ENCODE measurements around the gene PRPF38A. TPM values are rescaled to one million over a fixed set of nuclear protein-coding genes. Genes with fewer than 3 reads are reported as not detected.

PRPF38A gene
- total RNA-seq, 2 donors from 2014 or later, result 6.7 to 8.9 TPM

DNA sequence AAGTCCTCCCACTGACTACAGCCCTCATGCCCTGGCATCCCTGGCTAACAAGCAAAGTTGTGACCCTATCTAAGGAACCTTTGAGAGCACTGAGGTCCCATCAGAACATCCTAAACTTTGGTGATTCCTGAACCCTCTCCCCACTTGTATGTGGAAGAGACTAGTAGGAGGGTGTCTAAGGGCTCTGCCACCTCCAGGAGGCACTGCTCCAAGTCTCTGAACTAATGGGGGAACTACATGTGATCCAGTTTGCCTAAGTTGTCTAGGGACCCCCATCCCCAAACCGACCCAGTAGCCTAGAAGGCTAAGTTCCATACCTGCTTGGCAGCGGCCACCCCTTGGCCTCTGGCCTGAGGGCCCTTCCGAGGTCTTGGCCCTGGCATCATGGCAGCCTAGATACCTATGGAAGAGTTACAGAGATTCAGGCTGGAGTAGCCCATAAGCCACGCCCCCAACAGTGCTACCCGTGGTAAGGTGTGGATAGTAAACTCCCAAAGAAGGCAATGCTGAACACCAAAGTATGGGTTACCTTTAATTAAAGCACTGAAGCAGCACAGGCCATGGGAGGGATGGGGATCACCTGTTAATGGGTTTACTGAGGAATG lies 40.1 kb upstream of the PRPF38A start:
- Histone ChIP-seq H3K4me1 (peaks cover 41% of the 10 kb centered on the region), H3K4me3 (no peak overlapping the region), H3K27me3 (no peaks in the 10 kb centered on the region), H3K27ac (peak overlapping the region in 2 of 4 donors; percentile 82 to 94), H3K36me3 (replicated peaks in 1 of 2; ENCODE audit: insufficient read depth in 1 of 2, low read depth in 2 of 2) (peaks cover 15 to 19% of the 10 kb centered on the region in 2 donors), H3K9me3 (no peaks in the 10 kb centered on the region)
- ATAC-seq (no peak), DNase-seq (peak in 1 of 4 donors; percentile 19)
- TF ChIP-seq, protein P1, sequence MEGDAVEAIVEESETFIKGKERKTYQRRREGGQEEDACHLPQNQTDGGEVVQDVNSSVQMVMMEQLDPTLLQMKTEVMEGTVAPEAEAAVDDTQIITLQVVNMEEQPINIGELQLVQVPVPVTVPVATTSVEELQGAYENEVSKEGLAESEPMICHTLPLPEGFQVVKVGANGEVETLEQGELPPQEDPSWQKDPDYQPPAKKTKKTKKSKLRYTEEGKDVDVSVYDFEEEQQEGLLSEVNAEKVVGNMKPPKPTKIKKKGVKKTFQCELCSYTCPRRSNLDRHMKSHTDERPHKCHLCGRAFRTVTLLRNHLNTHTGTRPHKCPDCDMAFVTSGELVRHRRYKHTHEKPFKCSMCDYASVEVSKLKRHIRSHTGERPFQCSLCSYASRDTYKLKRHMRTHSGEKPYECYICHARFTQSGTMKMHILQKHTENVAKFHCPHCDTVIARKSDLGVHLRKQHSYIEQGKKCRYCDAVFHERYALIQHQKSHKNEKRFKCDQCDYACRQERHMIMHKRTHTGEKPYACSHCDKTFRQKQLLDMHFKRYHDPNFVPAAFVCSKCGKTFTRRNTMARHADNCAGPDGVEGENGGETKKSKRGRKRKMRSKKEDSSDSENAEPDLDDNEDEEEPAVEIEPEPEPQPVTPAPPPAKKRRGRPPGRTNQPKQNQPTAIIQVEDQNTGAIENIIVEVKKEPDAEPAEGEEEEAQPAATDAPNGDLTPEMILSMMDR (IDR thresholded peaks at IDR 0.05), result no peak
- TF ChIP-seq POLR2A (IDR thresholded peaks at IDR 0.05), result no peak
- 63 to 70% methylated on average over 5 of the region's 5 CpGs for WGBS, 2 donors
- intact Hi-C loops (cut with DNase I), result no loop called here

DNA sequence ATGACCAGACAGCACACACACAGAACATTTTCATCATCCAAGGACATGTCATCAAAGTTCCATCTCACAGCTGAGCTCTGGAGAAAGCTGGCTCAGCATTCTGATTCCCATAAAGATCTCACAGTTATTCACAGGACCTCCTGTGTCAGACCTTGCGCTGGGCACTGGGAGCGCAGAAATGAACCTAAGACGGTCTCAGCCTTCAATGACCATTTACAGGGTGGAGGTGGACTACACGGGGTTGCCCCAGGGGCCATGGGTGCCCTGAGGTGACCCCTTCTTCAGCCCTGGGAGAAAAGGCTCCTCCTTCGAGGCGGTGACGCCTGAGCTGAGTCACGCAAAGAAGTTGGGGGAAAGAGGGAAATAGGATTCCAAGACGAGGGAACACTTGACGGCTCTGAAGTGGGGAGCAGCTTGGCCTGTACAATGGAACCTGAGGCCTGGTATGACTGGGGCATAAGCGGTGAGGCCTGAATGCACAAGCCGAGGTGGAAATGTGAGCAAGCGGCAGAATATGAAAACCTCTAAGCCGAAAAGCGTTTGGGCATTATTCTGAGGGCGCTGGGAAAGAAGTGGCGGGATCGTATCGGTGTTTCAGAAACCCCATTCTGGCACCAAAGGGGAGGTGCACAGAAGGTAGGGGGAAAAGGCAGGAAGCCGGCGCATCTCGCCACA lies 39.2 kb upstream of the PRPF38A start:
- Histone ChIP-seq H3K9me3 (no peaks in the 10 kb centered on the region), H3K4me3 (peak overlapping the region; percentile 86 to 87), H3K27ac (peak overlapping the region; percentile 82 to 94 (median 92)), H3K27me3 (no peaks in the 10 kb centered on the region), H3K36me3 (replicated peaks in 1 of 2; ENCODE audit: insufficient read depth in 1 of 2, low read depth in 2 of 2) (peaks cover 9 to 12% of the 10 kb centered on the region in 2 donors), H3K4me1 (peaks cover 41% of the 10 kb centered on the region)
- ATAC-seq, result no peak
- WGBS, 2 donors, result 5 to 12% methylated on average over 21 to 22 of the region's 22 CpGs
- intact Hi-C loops (cut with DNase I), result no loop called here
- peak; percentile 51 to 59 (median 55) for DNase-seq
- TF ChIP-seq, protein P1 (IDR thresholded peaks at IDR 0.05), result no peak
- no peak for TF ChIP-seq POLR2A (IDR thresholded peaks at IDR 0.05)

DNA sequence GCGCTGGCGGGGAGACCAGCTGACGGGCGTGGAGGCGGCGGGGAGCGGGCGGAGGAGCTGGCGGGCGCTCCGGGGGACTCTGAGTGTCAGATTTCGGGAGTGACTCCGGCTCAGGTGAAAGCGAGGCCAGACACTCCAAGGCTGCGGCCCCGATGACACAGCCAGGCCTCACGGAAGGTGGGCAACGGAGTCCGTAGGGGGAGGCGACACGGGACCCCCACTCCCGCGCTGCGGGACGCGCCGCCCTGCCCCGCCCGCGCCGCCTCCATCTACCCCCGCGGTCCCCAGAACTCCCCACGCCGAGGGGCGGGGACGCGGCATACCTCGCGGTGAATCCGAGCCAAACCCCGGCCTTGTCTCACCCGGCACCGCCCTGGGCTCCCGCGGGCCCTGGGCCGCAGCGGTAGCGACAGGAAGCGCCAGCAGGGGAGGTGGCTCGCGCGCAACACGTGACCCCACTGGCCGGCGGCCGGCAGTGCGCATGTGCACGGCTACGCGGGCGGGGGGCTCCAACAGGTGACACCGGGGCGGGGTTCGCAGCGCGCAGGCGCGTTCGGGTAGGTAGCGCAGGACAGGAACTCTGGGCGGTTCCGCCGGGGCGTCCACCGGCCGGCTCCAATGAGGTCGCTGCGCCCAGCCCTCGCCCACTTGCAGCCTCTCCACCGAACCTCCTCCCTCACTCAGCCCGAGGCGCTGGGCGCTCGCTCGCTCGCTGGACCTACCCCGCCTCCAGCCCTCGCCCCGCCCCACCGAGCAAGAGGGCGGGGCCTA lies 38.5 kb upstream of the PRPF38A start, which contains the start of gene CC2D1B:
Gene CC2D1B (minus strand): TSS at position 460 of the 771 bp plus-strand sequence. CDS start 1,585 bp downstream, outside the sequence.
- intact Hi-C loops (cut with DNase I), result no loop called here

DNA sequence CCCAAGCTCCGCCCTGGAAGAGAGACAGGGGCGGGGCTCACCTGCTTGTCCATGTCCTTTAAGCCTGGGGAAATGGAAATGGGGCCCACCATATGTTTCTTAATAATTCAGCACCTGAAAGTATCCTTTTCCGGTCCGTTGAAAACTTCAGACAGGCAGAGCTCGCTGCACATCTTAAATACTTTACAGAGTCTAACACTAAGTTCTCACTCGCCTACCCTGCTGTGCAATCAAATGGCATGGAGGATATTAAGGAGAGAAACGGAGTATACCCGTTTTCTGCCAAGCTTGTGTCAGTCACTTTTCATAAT lies 37.9 kb upstream of the PRPF38A start:
- H3K36me3 ChIP-seq (replicated peaks in 1 of 2; ENCODE audit: insufficient read depth in 1 of 2, low read depth in 2 of 2), result peaks cover 0 to 2% of the 10 kb centered on the region in 2 donors
- ATAC-seq (no peak), DNase-seq (no peak)
- TF ChIP-seq, protein P1 (IDR thresholded peaks at IDR 0.05), result no peak
- no peak for TF ChIP-seq POLR2A (IDR thresholded peaks at IDR 0.05)
- H3K27me3 ChIP-seq, result no peaks in the 10 kb centered on the region
- no peak overlapping the region for H3K4me3 ChIP-seq
- WGBS, 2 donors, result 15 to 19% methylated on average over 8 of the region's 8 CpGs
- intact Hi-C loops (cut with DNase I), result no loop called here
- peaks cover 41% of the 10 kb centered on the region for H3K4me1 ChIP-seq
- H3K9me3 ChIP-seq, result no peaks in the 10 kb centered on the region
- H3K27ac ChIP-seq, result peak overlapping the region; percentile 53 to 94 (median 88)

More for the DNA sequence above, 38.5 kb upstream of the PRPF38A start, which contains the start of gene CC2D1B:
- H3K27me3 ChIP-seq, result no peaks in the 10 kb centered on the region
- 0% methylated on average over 5 to 89 of the region's 92 CpGs for WGBS, 2 donors
- H3K36me3 ChIP-seq (replicated peaks in 1 of 2; ENCODE audit: insufficient read depth in 1 of 2, low read depth in 2 of 2), result peaks cover 2 to 6% of the 10 kb centered on the region in 2 donors
- DNase-seq (peak; percentile 99 to 100 (median 100)), ATAC-seq (peak; percentile 94)
- peak within 1 kb of the TSS; percentile 82 to 94 (median 92) for H3K27ac ChIP-seq
- H3K4me1 ChIP-seq, result peaks cover 41% of the 10 kb centered on the region
- peak within 1 kb of the TSS; percentile 86 to 87 for H3K4me3 ChIP-seq
- H3K9me3 ChIP-seq, result no peaks in the 10 kb centered on the region
- peak; percentile 92 to 95 (median 94) for TF ChIP-seq POLR2A (IDR thresholded peaks at IDR 0.05)
- TF ChIP-seq, protein P1 (IDR thresholded peaks at IDR 0.05), result peak in 4 of 7 experiments; percentile 39 to 61 (median 56)
